Stomach (tissue), 9 donors: ENCODE measurements around the gene MAN1A1. TPM values are rescaled to one million over a fixed set of nuclear protein-coding genes. Genes with fewer than 3 reads are reported as not detected.

Experiments
- DNase-seq, 2 donors: peaks; one replicate each; pipeline versions ENCODE4 v3.0.0 to v3.0.0-alpha.2; 2013 to 2019
- H3K27ac ChIP-seq, 5 donors: fragments of 200-600 bp in 4 of 5; sonication (generic) in 4 of 5; one replicate each; pipeline ENCODE4 v1.5.1; 2013 to 2019; ENCODE audit warnings: mild to moderate bottlenecking in 1 of 5, moderate library complexity in 1 of 5
- H3K27me3 ChIP-seq, 3 donors: fragments of 200-600 bp; sonication (generic); one replicate each; pipeline ENCODE4 v1.5.1; 2017 to 2019; ENCODE audit warnings: mixed run types in 1 of 3
- H3K36me3 ChIP-seq, 4 donors: fragments of 200-600 bp; sonication (generic); 1 replicate in 3 of 4; 2 replicates in 1 of 4; pipeline ENCODE4 v1.5.1; 2016 to 2019
- H3K4me1 ChIP-seq, 4 donors: fragments of 200-600 bp; sonication (generic); one replicate each; pipeline ENCODE4 v1.5.1; 2016 to 2019
- H3K4me3 ChIP-seq, 4 donors: fragments of 200-600 bp; sonication (generic) in 3 of 4; one replicate each; pipeline ENCODE4 v1.5.1; 2016 to 2019; ENCODE audit warnings: mild to moderate bottlenecking in 1 of 4
- H3K9me3 ChIP-seq, 4 donors: fragments of 200-600 bp; sonication (generic); one replicate each; pipeline ENCODE4 v1.5.1; 2016 to 2019
- EP300 ChIP-seq: sonication (generic); formaldehyde crosslinking; IDR thresholded peaks from one replicate; pipeline ENCODE4 v1.6.1; 2017; ENCODE audit warnings: antibody characterized with exemption
- POLR2A ChIP-seq, 4 donors: fragments of 450-650 bp; IDR thresholded peaks; one replicate each; pipeline ENCODE4 v1.6.1; 2016; ENCODE audit warnings: antibody characterized with exemption in 4 of 4, control low read depth in 2 of 4, mild to moderate bottlenecking in 1 of 4, moderate library complexity in 1 of 4
- POLR2AphosphoS5 ChIP-seq, 3 donors: sonication (generic); formaldehyde crosslinking; IDR thresholded peaks; one replicate each; pipeline ENCODE4 v1.6.1; 2016; ENCODE audit warnings: antibody characterized with exemption in 3 of 3
- WGBS, 5 donors: extraction: QIAGEN DNeasy Blood & Tissue Kit in 3 of 5; methylation state at CpG; one replicate each; pipeline versions ENCODE4 v1.1.5 to v1.1.7; 2013 to 2018; 5-methylcytosine and 5-hydroxymethylcytosine counted together
- intact Hi-C: fragments of 100-400 bp; cut with DNase I; formaldehyde crosslinking; loops from one replicate; pipeline ENCODE4 v1.15.1; 2023; ENCODE audit warnings: low total_unique reads
- polyA plus RNA-seq, 3 donors: library from polyadenylated mRNA; stranded (reverse); fragments of 200-250 nt; gene quantifications; one replicate each; pipeline ENCODE4 v1.2.3, GENCODE V29; 2013
- total RNA-seq, 5 donors: library from RNA; depleted of rRNA; stranded (reverse); fragments of >200 nt; gene quantifications; one replicate each; pipeline versions ENCODE4 v1.1.0 to v1.2.3, GENCODE V29; 2014 to 2016
- TF ChIP-seq, protein P1 (sequence below), 7 experiments: fragments of 450-650 bp in 4 of 7; fragments of 200-600 bp in 3 of 7; sonication (generic) in 3 of 7; IDR thresholded peaks; one replicate each; pipeline ENCODE4 v1.5.1; 2016 to 2019; ENCODE audit warnings: antibody characterized with exemption in 7 of 7, control low read depth in 2 of 7, mild to moderate bottlenecking in 1 of 7
- donor health status: healthy with polysubstance abuse.
- donor health status: Bipolar disorder and iron deficiency.
- donor health status: healthy.

Gene MAN1A1
- total and polyA plus RNA-seq, 8 donors, result 8.0 to 132 (median 47.9) TPM

DNA sequence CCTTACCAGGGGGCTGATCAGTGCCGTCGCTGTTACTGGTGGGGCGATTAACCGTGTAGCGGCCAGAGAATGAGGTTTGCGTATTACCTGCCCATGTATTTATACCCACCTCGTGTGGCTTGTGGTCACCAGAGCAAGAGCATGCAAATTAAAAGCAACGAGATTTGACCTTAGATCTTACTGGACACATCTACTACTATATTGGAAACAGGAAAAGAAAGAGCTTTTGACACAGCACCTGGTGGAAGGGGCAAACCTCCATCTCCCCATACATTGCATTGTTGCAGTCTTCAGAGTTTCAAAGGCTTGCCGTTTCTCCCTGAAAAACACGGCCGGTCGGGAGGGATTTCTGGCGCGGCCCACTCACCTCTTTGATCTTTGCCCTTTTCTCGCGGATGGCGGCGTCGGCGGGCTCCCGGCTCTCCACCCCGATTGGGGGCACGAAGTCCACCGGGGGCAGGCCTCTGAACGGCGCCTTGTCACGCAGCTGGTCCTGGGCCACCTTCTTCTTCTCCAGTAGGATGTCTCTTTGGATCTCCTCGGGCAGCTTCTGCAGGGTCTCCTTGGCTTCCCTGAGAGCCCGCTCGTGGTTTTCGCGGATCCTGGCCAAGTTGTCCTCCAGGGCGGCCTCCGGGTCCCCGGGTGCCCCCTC lies 1.3 kb downstream of the MAN1A1 start:
- WGBS, 5 donors, result 1 to 3% (median 2%) methylated on average over 35 of the region's 35 CpGs
- Histone ChIP-seq H3K4me3 (peak overlapping the region; percentile 83 to 95 (median 92)), H3K27me3 (no peaks in the 10 kb centered on the region), H3K27ac (peak overlapping the region; percentile 81 to 98 (median 97)), H3K9me3 (no peaks in the 10 kb centered on the region), H3K4me1 (peaks cover 5 to 76% (median 33%) of the 10 kb centered on the region in 4 donors), H3K36me3 (no peaks in the 10 kb centered on the region)
- TF ChIP-seq POLR2AphosphoS5 (IDR thresholded peaks at IDR 0.05) (no peak), POLR2A (IDR thresholded peaks at IDR 0.05) (no peak), EP300 (no peak)
- TF ChIP-seq, protein P1, sequence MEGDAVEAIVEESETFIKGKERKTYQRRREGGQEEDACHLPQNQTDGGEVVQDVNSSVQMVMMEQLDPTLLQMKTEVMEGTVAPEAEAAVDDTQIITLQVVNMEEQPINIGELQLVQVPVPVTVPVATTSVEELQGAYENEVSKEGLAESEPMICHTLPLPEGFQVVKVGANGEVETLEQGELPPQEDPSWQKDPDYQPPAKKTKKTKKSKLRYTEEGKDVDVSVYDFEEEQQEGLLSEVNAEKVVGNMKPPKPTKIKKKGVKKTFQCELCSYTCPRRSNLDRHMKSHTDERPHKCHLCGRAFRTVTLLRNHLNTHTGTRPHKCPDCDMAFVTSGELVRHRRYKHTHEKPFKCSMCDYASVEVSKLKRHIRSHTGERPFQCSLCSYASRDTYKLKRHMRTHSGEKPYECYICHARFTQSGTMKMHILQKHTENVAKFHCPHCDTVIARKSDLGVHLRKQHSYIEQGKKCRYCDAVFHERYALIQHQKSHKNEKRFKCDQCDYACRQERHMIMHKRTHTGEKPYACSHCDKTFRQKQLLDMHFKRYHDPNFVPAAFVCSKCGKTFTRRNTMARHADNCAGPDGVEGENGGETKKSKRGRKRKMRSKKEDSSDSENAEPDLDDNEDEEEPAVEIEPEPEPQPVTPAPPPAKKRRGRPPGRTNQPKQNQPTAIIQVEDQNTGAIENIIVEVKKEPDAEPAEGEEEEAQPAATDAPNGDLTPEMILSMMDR (IDR thresholded peaks at IDR 0.05), result no peak
- peak; percentile 26 to 70 for DNase-seq
- intact Hi-C loops, result no loop called here

DNA sequence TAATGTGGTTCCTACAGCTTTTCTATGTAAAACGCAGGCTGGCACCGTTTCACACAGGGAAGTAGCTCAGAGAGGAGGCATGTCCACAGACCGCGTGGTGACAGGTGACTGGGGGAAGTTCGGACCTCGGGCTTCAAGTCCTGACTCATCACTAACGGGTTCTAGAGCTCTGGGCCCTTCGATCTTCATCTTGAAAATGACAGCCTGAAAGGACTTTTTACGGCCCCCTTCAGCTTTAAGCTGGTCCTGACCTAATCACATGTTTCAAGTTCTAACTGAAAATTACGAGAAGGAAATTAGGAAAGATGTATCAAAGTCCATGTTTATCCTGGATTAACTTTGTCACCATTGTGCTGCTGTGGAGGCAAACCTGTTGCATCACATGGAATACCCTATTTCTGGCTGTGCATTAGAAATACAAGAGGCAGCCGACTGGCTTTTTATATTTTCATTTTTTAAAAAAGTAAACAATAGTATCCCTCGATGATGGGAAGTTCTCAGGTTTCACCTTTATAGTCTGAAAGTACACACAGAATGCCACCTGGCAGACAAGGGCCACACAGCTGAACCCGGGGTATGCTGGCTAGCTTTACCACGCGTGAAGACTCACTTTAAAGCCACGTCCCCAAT lies 2.0 kb downstream of the MAN1A1 start:
- no peak for TF ChIP-seq POLR2AphosphoS5 (IDR thresholded peaks at IDR 0.05)
- Histone ChIP-seq H3K27me3 (no peaks in the 10 kb centered on the region), H3K9me3 (no peaks in the 10 kb centered on the region), H3K36me3 (no peaks in the 10 kb centered on the region), H3K27ac (peak overlapping the region; percentile 46 to 98 (median 97)), H3K4me3 (peak overlapping the region; percentile 83 to 95 (median 92)), H3K4me1 (peaks cover 5 to 76% (median 32%) of the 10 kb centered on the region in 4 donors)
- WGBS, 5 donors, result 5 to 11% (median 7%) methylated on average over 16 of the region's 16 CpGs
- intact Hi-C loops, result no loop called here
- peak; percentile 52 to 65 for DNase-seq

DNA sequence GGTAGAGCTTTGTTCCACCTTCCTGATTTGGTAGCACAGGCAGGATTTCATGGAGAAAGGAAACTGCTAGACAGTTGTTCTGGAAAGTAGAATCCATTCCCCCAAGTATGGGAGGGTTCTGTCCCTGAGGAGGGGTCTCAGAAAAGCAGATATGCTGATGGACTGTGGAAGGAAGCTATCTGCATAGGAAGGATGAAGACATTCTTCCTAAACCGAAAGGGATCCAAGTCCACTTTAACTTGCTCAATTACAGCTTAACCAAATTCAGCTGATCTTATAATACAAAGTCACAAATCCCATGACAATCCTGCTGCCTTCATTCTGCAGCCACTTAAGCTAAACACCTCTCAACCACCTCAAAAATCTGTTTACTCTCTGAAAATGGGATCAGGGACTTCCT lies 2.6 kb downstream of the MAN1A1 start:
- Histone ChIP-seq H3K27ac (peak overlapping the region; percentile 65 to 98 (median 97)), H3K27me3 (no peaks in the 10 kb centered on the region), H3K36me3 (no peaks in the 10 kb centered on the region), H3K4me3 (peak overlapping the region; percentile 83 to 95 (median 92)), H3K9me3 (no peaks in the 10 kb centered on the region), H3K4me1 (peaks cover 5 to 77% (median 31%) of the 10 kb centered on the region in 4 donors)
- intact Hi-C loops, result no loop called here
- no peak for DNase-seq
- TF ChIP-seq EP300 (no peak), POLR2A (IDR thresholded peaks at IDR 0.05) (no peak), POLR2AphosphoS5 (IDR thresholded peaks at IDR 0.05) (no peak)
- TF ChIP-seq, protein P1 (IDR thresholded peaks at IDR 0.05), result no peak
- WGBS, 5 donors, result 24 to 53% (median 46%) methylated on average over 1 of the region's 1 CpG

DNA sequence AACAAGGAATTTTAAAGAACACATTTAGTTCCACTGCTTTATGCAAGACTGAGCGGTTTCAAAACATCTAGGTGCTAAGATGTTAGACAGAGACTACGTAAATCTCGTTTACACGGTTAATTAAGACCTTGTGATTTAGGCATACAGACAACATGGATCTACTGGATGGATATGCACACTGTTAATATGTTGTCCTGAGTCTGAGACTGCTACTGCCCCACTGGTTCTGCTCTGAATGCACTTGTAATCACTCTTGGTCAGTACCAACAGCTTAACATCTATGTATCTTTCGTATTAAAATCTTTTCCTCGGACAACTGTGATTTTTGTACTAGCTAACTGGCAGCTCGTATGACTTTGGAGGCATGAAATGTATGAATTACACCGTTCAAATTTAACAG lies 3.1 kb downstream of the MAN1A1 start:
- DNase-seq, result no peak
- H3K9me3 ChIP-seq, result no peaks in the 10 kb centered on the region
- intact Hi-C loops, result no loop called here
- H3K27ac ChIP-seq, result peak overlapping the region in 4 of 5 donors; percentile 96 to 98 (median 97)
- no peaks in the 10 kb centered on the region for H3K36me3 ChIP-seq
- WGBS, 5 donors, result 56 to 70% (median 65%) methylated on average over 8 of the region's 8 CpGs
- peak overlapping the region; percentile 83 to 95 (median 92) for H3K4me3 ChIP-seq
- no peaks in the 10 kb centered on the region for H3K27me3 ChIP-seq
- TF ChIP-seq EP300 (no peak), POLR2A (IDR thresholded peaks at IDR 0.05) (no peak)
- peaks cover 7 to 77% (median 31%) of the 10 kb centered on the region in 4 donors for H3K4me1 ChIP-seq

DNA sequence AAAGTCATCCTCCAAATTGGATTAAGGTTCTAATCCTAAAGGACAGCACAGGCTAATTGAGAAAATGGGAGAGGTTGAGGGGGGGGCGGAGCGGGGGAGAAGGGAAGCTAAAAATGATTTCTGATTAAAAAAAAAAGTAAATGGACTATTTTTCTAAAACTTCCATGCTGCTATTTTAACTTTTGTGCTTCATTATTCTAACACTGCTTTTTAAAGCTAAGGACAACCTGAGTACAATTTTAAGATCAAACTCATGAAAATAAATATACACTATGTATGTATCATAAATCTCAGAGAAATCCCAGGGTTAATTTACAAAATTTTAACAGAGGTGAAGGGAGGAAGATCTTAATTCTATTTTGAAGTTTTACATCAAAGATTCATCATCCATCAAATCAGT lies 4.4 kb downstream of the MAN1A1 start:
- Histone ChIP-seq H3K4me3 (peak overlapping the region in 2 of 4 donors; percentile 83 to 95), H3K4me1 (peaks cover 15 to 81% (median 39%) of the 10 kb centered on the region in 4 donors), H3K9me3 (no peaks in the 10 kb centered on the region), H3K27ac (no peak overlapping the region), H3K36me3 (no peaks in the 10 kb centered on the region), H3K27me3 (no peaks in the 10 kb centered on the region)
- 41 to 94% (median 64%) methylated on average over 2 of the region's 2 CpGs for WGBS, 5 donors
- intact Hi-C loops, result no loop called here
- TF ChIP-seq POLR2AphosphoS5 (IDR thresholded peaks at IDR 0.05), result no peak
- no peak for TF ChIP-seq EP300
- TF ChIP-seq POLR2A (IDR thresholded peaks at IDR 0.05), result no peak
- TF ChIP-seq, protein P1 (IDR thresholded peaks at IDR 0.05), result no peak
- no peak for DNase-seq
